ENCODE results near the gene PROM2.

PROM2 gene

GRCh38 chr2:95308426-95308990 lies 34.3 kb downstream of the PROM2 start:
- no peak for TF ChIP-seq CTCF (IDR thresholded peaks at IDR 0.05; ENCODE audit: low read depth, low read length)
- no peak overlapping the region for H3K4me3 ChIP-seq (ENCODE audit: low read depth, low read length)

DNA sequence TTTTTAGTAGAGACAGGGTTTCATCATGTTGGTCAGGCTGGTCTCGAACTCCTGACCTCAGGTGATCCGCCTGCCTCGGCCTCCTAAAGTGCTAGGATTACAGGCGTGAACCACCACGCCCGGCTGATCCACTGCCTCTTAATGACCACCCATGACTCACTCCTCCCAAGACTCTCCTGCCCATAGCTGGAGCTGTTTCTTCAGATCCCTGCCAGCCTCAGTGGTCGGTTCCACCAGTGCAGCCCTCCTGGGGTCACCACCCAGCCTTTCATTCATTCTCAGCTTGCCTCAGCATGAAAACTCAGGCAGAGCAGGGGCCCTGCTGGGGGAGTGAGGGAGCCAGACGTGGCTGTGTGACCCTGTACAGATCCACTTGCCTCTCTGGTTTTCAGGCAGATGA lies 35.4 kb downstream of the PROM2 start:
- no peak overlapping the region for H3K4me3 ChIP-seq (ENCODE audit: low read depth, low read length)

DNA sequence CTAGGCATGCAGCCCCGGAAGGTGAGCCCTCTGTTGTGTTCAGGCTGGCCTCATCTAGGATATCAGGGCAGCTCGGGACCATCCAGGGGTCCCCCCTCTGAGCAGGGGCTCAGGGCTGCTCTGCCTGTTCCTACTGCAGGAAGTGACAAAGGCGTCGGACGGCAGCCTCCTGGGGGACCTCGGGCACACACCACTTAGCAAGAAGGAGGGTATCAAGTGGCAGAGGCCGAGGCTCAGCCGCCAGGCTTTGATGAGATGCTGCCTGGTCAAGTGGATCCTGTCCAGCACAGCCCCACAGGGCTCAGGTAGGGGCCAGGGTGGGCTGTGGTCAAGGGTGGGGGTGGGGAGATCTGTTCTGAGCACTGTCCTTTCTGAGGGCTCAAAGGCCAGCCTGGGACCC lies 36.0 kb downstream of the PROM2 start:
- TF ChIP-seq CTCF (IDR thresholded peaks at IDR 0.05; ENCODE audit: low read depth, low read length), result no peak
- H3K4me3 ChIP-seq (ENCODE audit: low read depth, low read length), result no peak overlapping the region

More for the DNA sequence above, 35.4 kb downstream of the PROM2 start:
- TF ChIP-seq CTCF (IDR thresholded peaks at IDR 0.05; ENCODE audit: low read depth, low read length), result no peak

DNA sequence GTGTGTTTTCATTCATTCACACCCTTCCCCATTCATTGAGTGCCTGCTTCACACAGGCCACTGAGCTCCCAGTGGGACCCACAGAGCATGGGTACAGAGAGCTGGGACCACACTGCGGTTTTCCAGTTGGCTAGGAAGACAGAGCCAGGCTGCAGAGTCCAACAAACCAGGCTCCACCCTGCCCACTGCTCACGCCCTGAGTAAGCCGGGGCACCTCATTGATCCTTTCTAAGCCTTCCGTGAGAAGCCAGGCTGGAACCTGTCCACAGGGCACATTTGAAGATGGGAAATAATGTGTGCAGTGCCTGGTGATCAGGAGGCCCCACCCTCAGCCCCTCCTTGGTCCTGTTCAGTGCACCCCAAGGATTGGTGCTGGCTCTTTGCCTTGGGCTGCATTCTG lies 36.4 kb downstream of the PROM2 start:
- H3K4me3 ChIP-seq (ENCODE audit: low read depth, low read length), result no peak overlapping the region
- no peak for TF ChIP-seq CTCF (IDR thresholded peaks at IDR 0.05; ENCODE audit: low read depth, low read length)

- no peak for TF ChIP-seq CTCF (IDR thresholded peaks at IDR 0.05; ENCODE audit: low read depth, low read length)
Measured at GRCh38 chr2:95311815-95312542, 37.7 kb downstream of the PROM2 start.

GRCh38 chr2:95312543-95313201 lies 38.4 kb downstream of the PROM2 start:
- H3K4me3 ChIP-seq (ENCODE audit: low read depth, low read length), result no peak overlapping the region

More at GRCh38 chr2:95311815-95312542, 37.7 kb downstream of the PROM2 start:
- no peak overlapping the region for H3K4me3 ChIP-seq (ENCODE audit: low read depth, low read length)

More at GRCh38 chr2:95312543-95313201, 38.4 kb downstream of the PROM2 start:
- no peak for TF ChIP-seq CTCF (IDR thresholded peaks at IDR 0.05; ENCODE audit: low read depth, low read length)
